DND-41 (cell line): ENCODE data around the gene RNF151.

Experiments used
- ATAC-seq: fragments of 200-7000 bp; cut with Tn5 transposase; 3 replicates; pipeline ENCODE4 v1.9.1; 2021; ENCODE audit warnings: low read depth; ENCODE audit not compliant: insufficient read depth
- DNase-seq: peaks from one replicate; pipeline ENCODE4 v3.0.0-alpha.2; 2020
- H2AFZ ChIP-seq: 2 replicates; pipeline ENCODE4 v1.6.0; 2012; ENCODE audit warnings: low read depth, low read length
- H3K27ac ChIP-seq: 2 replicates; pipeline ENCODE4 v1.5.1; 2012; ENCODE audit warnings: low read length, inconsistent platforms
- H3K27me3 ChIP-seq: fragments of 200-600 bp; sonication (generic); 2 replicates; pipeline ENCODE4 v1.6.0; 2012; ENCODE audit warnings: low read length, mild to moderate bottlenecking, inconsistent platforms; ENCODE audit not compliant: insufficient read depth, poor library complexity
- H3K36me3 ChIP-seq: 2 replicates; pipeline ENCODE4 v1.5.1; 2012; ENCODE audit warnings: low read length, inconsistent platforms; ENCODE audit not compliant: insufficient read depth
- H3K4me1 ChIP-seq: 2 replicates; pipeline ENCODE4 v1.5.1; 2012; ENCODE audit warnings: mild to moderate bottlenecking, low read length; ENCODE audit not compliant: insufficient read depth
- H3K4me2 ChIP-seq: 2 replicates; pipeline ENCODE4 v1.6.0; 2012; ENCODE audit warnings: mild to moderate bottlenecking, moderate library complexity, low read length, inconsistent platforms; ENCODE audit not compliant: insufficient read depth
- H3K4me3 ChIP-seq, 2 experiments: fragments of 200-600 bp in 1 of 2; shearing (Covaris generic) in 1 of 2; 2 replicates each; pipeline ENCODE4 v1.5.1; 2012 to 2016; ENCODE audit warnings: inconsistent platforms in 2 of 2, low read length in 2 of 2, mild to moderate bottlenecking in 2 of 2, low read depth in 1 of 2, moderate library complexity in 1 of 2
- H3K79me2 ChIP-seq: 2 replicates; pipeline ENCODE4 v1.6.0; 2012; ENCODE audit warnings: low read length, inconsistent platforms; ENCODE audit not compliant: insufficient read depth
- H3K9ac ChIP-seq: 2 replicates; pipeline ENCODE4 v1.6.0; 2012; ENCODE audit warnings: low read depth, mild to moderate bottlenecking, inconsistent platforms, low read length, moderate library complexity
- H3K9me3 ChIP-seq: 2 replicates; pipeline ENCODE4 v1.5.1; 2012; ENCODE audit warnings: low read length, moderate library complexity, mild to moderate bottlenecking, inconsistent platforms; ENCODE audit not compliant: insufficient read depth, severe bottlenecking
- H4K20me1 ChIP-seq: 2 replicates; pipeline ENCODE4 v1.6.0; 2012; ENCODE audit warnings: low read length; ENCODE audit not compliant: insufficient read depth
- CTCF ChIP-seq: IDR thresholded peaks from 2 replicates; pipeline ENCODE4 v1.5.1; 2012; ENCODE audit warnings: borderline replicate concordance, low read length, moderate library complexity, mild to moderate bottlenecking; ENCODE audit not compliant: poor library complexity, severe bottlenecking; ENCODE audit errors: extremely low read depth
- EZH2 ChIP-seq: IDR thresholded peaks from 3 replicates; pipeline ENCODE4 v1.6.1; 2012; ENCODE audit warnings: borderline replicate concordance, low read depth, mild to moderate bottlenecking, moderate library complexity, low read length, inconsistent platforms; ENCODE audit not compliant: severe bottlenecking

Gene RNF151

GRCh38 chr16:1982991-1983543 lies 16.4 kb downstream of the RNF151 start:
- no peak for ATAC-seq
- peaks cover 4% of the 10 kb centered on the region; the same call in 1 of the 2 replicates for H4K20me1 ChIP-seq
- H2AFZ ChIP-seq = peak overlapping the region; percentile 99

GRCh38 chr16:1983544-1984346 lies 17.1 kb downstream of the RNF151 start, which contains the start of gene GFER:
Gene GFER (plus strand): TSS chr16:1984193. CDS start chr16:1984219, 26 bp downstream.
- peak within 1 kb of the TSS; percentile 93 for H3K9ac ChIP-seq
- peak within 1 kb of the TSS; percentile 99 for H2AFZ ChIP-seq
- H3K9me3 ChIP-seq = no peaks in the 10 kb centered on the region
- H4K20me1 ChIP-seq = peaks cover 4% of the 10 kb centered on the region; the same call in 1 of the 2 replicates
- TF ChIP-seq EZH2 (peak; percentile 66), CTCF (peak; percentile 49)
- peaks cover 18% of the 10 kb centered on the region for H3K79me2 ChIP-seq
- H3K4me3 ChIP-seq = peak within 1 kb of the TSS; percentile 84 to 88
- peak within 1 kb of the TSS; percentile 100 for H3K4me2 ChIP-seq
- ATAC-seq (peak; percentile 71), DNase-seq (peak; percentile 65)
- peaks cover 24% of the 10 kb centered on the region for H3K4me1 ChIP-seq
- H3K27me3 ChIP-seq = peaks cover 14% of the 10 kb centered on the region
- peaks cover 21% of the 10 kb centered on the region for H3K36me3 ChIP-seq
- peak within 1 kb of the TSS; percentile 75 for H3K27ac ChIP-seq

More at GRCh38 chr16:1982991-1983543, 16.4 kb downstream of the RNF151 start:
- no peak overlapping the region; the same call in 1 of the 2 replicates for H3K27ac ChIP-seq
- H3K4me3 ChIP-seq = peak overlapping the region; percentile 84 to 88; a peak in 3 of 4 replicates
- H3K36me3 ChIP-seq = peaks cover 28% of the 10 kb centered on the region
- peaks cover 24% of the 10 kb centered on the region for H3K4me1 ChIP-seq
- DNase-seq = no peak
- TF ChIP-seq EZH2 (peak; percentile 80), CTCF (no peak)
- H3K9me3 ChIP-seq = no peaks in the 10 kb centered on the region
- H3K79me2 ChIP-seq = peaks cover 18% of the 10 kb centered on the region
- peaks cover 14% of the 10 kb centered on the region for H3K27me3 ChIP-seq
- H3K9ac ChIP-seq = peak overlapping the region; percentile 93
- H3K4me2 ChIP-seq = peak overlapping the region; percentile 100

GRCh38 chr16:1984347-1985225 lies 17.9 kb downstream of the RNF151 start:
- no peak for DNase-seq
- peaks cover 4% of the 10 kb centered on the region; the same call in 1 of the 2 replicates for H4K20me1 ChIP-seq
- H3K9ac ChIP-seq = peak overlapping the region; percentile 93
- H3K27ac ChIP-seq = peak overlapping the region; percentile 75
- H3K27me3 ChIP-seq = peaks cover 14% of the 10 kb centered on the region
- H3K4me3 ChIP-seq = peak overlapping the region; percentile 84 to 88; a peak in 3 of 4 replicates
- peak overlapping the region; percentile 99 for H2AFZ ChIP-seq
- no peaks in the 10 kb centered on the region for H3K9me3 ChIP-seq
- no peak for TF ChIP-seq EZH2
- peaks cover 16% of the 10 kb centered on the region for H3K36me3 ChIP-seq
- peak overlapping the region; percentile 100 for H3K4me2 ChIP-seq
- peak; percentile 35 for ATAC-seq
- peaks cover 24% of the 10 kb centered on the region for H3K4me1 ChIP-seq
- H3K79me2 ChIP-seq = peaks cover 18% of the 10 kb centered on the region
